RWPE1 (cell line): ENCODE results near the gene C2orf78.

Experiments used
- CTCF ChIA-PET: fragments of 350-600 bp; sonication (Branson Sonifier 250); formaldehyde crosslinking; extraction: SDS; loops from one replicate; lab custom pipeline; 2021; lab: Yijun Ruan, JAX
- POLR2A ChIA-PET: fragments of 400-600 bp; formaldehyde crosslinking; extraction: SDS; loops from one replicate; lab custom pipeline; 2020; ENCODE audit warnings: antibody characterized with exemption; ENCODE audit not compliant: low non-redundant PET; lab: Yijun Ruan, JAX
- DNase-seq: peaks from one replicate; pipeline ENCODE4 v3.0.0; 2012; ENCODE audit warnings: low spot score
- H3K27ac ChIP-seq: fragments of 450-650 bp; 2 replicates; pipeline ENCODE4 v1.5.1; 2017
- TF ChIP-seq, protein P1 (sequence below): fragments of 450-650 bp; conservative IDR thresholded peaks from 2 replicates; pipeline ENCODE4 v1.5.1; 2017; ENCODE audit warnings: low read depth, mild to moderate bottlenecking

C2orf78 gene

DNA sequence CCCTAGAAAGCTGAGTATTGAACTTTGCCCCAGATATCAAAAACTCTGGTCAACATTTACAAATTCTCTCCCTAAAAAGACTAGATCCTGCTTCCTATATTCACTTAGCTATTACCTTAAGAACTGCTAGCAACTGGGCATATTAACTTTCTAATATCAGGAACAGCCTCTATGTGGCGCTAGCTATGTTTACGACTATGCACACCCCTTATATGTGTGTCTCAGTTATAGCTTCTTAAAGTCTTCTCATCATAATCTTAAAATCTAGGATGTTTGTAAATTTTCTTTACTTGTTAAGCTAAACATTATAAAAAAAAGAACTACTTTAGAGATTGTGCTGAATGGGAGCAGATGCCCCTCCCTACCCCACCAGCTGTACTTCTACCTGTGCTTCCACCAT lies 43.0 kb downstream of the C2orf78 start:
- DNase-seq = no peak
- ChIA-PET CTCF (interaction anchor here (0.9 kb wide), 1 partner anchor 320 kb away, joined by 4 read pairs; the partner anchor contains the start of gene BOLA3), POLR2A (no interaction called here)
- H3K27ac ChIP-seq = no peak overlapping the region
- TF ChIP-seq, protein P1, sequence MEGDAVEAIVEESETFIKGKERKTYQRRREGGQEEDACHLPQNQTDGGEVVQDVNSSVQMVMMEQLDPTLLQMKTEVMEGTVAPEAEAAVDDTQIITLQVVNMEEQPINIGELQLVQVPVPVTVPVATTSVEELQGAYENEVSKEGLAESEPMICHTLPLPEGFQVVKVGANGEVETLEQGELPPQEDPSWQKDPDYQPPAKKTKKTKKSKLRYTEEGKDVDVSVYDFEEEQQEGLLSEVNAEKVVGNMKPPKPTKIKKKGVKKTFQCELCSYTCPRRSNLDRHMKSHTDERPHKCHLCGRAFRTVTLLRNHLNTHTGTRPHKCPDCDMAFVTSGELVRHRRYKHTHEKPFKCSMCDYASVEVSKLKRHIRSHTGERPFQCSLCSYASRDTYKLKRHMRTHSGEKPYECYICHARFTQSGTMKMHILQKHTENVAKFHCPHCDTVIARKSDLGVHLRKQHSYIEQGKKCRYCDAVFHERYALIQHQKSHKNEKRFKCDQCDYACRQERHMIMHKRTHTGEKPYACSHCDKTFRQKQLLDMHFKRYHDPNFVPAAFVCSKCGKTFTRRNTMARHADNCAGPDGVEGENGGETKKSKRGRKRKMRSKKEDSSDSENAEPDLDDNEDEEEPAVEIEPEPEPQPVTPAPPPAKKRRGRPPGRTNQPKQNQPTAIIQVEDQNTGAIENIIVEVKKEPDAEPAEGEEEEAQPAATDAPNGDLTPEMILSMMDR = peak; percentile 22

DNA sequence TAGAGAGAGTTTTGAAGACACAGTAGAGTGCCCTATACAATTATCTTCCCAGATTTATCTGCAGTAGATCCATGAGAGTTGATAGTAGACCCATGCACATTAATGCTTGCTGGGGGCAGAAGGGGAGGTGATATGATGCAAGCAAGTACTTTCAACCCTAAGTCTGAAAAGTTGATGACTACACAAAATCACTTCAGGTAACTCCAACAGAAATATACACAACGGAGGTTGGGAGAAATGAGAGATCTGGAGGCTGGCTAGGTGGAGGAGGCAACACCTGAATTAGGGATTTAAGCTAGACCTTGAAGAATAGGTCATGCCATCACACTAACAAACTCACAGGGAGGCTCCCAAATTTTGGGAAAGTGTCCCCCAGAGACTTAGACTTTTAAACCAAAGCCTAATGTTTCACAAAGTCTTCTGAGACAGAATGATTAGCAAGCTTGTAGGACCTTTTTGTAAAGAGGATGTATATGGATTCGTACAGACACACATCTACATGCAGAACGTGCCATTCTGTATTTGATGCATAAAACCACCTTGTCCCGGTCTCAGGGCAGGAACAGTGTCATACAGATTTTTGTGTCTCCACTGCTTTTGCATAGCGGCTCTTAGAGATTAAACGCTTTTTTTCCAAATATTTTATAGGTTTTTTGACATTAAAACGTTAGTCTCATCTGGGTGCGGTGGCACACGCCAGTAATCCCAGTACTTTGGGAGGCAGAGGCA lies 43.8 kb downstream of the C2orf78 start:
- POLR2A ChIA-PET = interaction anchor here (0.5 kb wide), 1 partner anchor 126 kb away, joined by 8 read pairs; no protein-coding TSS in a partner anchor
- CTCF ChIA-PET = interaction anchor here (0.7 to 1.2 kb wide), 2 partner anchors 319 to 324 kb away, joined by 3 to 4 read pairs; partner anchors contain the start of gene BOLA3
- no peak overlapping the region; the same call in 1 of the 2 replicates for H3K27ac ChIP-seq
- TF ChIP-seq, protein P1 = no peak
- DNase-seq = no peak

DNA sequence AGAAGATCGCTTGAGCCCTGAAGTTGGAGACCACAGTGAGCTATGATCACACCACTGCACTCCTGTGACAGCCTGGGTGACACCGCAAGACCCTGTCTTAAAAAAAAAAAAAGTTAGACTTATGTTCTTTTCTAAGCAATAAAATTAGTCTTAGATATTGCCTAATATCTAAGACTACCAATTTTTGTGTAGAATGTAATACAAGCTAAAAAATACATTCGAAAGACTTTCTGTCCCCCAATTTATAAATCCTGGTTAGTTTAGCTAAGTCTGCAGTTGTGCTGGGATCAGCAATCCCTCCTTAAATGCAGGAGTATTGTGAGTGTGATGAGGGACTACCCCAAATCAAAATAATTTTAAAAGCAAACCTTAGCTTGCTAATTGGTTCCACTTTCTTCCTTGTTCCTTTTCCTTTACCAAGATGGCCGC lies 44.4 kb downstream of the C2orf78 start:
- POLR2A ChIA-PET = interaction anchor here (0.5 kb wide), 1 partner anchor 125 kb away, joined by 8 read pairs; no protein-coding TSS in a partner anchor
- DNase-seq = no peak
- peak overlapping the region; percentile 93 for H3K27ac ChIP-seq
- CTCF ChIA-PET = interaction anchor here (0.6 to 1.2 kb wide), 3 partner anchors 292 to 323 kb away, joined by 3 to 4 read pairs (median 3); partner anchors contain the start of gene BOLA3
- TF ChIP-seq, protein P1 = no peak

DNA sequence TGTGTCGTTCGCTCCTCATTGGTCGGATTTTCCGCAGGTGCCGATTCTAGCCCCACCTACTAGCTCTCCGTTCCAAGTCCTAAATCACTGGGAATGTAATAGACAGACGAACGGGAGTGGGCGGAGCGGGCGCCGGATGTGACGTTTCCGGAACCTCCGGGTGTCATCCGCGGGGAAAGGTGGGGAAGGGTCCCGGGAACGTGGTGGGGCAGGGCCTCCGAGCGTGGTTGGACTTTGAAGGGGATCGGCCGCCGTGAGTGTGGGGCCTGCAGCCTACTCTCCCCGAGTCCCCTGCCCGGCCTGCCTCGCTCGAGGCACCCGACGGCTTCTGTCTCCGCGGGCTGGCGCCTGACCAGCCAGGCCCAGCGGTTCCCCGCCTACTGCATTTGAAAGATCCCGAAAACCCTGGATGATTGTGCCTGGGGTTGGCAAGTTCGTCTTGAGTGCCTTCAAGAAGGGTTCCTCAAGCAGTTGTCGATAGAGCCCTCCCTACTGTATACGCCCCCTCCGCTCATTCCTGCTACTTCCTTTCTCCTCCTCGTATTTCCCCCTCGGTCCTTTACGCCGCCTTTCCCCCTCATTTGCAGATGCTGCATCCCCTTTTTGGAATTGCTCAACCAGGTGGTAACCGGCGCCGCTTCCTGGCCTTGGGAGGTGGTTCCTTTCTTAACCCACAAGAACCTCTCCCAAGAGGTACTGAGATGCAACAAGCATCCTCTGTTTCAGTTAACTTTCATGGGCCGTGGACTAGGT lies 45.0 kb downstream of the C2orf78 start, which contains the start of gene STAMBP:
STAMBP (plus strand) TSS at position 144 of the 753 bp plus-strand sequence. CDS start 1,896 bp downstream, outside the sequence.
- H3K27ac ChIP-seq = peak within 1 kb of the TSS; percentile 93
- ChIA-PET CTCF (interaction anchor here (0.6 to 1.2 kb wide), 2 partner anchors 292 to 322 kb away, joined by 3 to 4 read pairs; no protein-coding TSS in a partner anchor), POLR2A (interaction anchor here (0.5 kb wide), 1 partner anchor 125 kb away, joined by 8 read pairs; no protein-coding TSS in a partner anchor)
- TF ChIP-seq, protein P1 = no peak
- DNase-seq = peak; percentile 97

DNA sequence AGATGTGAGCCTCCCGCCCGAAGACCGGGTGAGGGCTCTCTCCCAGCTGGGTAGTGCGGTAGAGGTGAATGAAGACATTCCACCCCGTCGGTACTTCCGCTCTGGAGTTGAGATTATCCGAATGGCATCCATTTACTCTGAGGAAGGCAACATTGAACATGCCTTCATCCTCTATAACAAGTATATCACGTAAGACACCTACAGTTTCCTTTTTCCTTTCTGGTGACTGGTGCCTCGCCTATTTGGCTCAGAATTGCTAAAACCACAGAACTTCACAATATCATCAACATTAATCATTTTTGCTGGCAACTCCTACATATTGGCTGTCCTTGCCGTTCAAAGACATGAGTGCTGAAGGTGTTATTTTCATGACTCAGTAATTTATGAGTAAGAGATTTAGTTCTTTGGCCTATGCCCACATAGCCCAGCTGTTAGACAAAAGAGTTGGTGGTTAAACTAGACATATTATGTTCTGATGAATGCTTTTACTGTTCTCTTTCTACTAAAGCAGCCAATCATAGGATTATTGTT lies 47.0 kb downstream of the C2orf78 start:
- CTCF ChIA-PET = interaction anchor here (0.5 to 0.6 kb wide), 2 partner anchors 471 to 930 kb away, joined by 3 read pairs; no protein-coding TSS in a partner anchor
- H3K27ac ChIP-seq = peak overlapping the region; percentile 87
- DNase-seq = peak; percentile 84
- TF ChIP-seq, protein P1 = no peak
- POLR2A ChIA-PET = no interaction called here

DNA sequence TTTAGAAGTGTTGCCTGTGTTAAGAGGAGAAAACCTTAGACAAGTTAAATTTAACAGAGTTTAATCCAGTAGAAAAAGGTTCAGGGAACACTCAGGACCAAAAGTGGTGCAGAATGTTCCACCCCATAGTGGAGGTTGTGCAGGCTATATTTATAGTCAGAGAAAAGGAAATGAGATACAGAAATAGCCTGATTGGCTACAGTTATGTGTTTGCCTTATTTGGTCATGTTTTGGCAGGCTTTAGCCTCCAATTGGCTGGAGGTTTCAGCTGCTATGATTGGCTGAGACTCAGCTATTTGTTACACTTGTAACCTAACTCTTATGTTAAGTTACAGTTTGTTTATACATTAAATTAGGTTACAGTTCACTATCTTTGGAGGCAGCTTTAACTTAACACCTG lies 48.9 kb downstream of the C2orf78 start:
- TF ChIP-seq, protein P1 = no peak
- no peak overlapping the region for H3K27ac ChIP-seq
- POLR2A ChIA-PET = no interaction called here
- no peak for DNase-seq
- CTCF ChIA-PET = no interaction called here
